T-helper 22 cell (primary cell): ENCODE data around the gene ZNF341.
"Not testable (repeated sequence)": the region's sequence is repeated elsewhere in the genome, so short reads cannot be mapped to it uniquely, and the experiment has no call there.

ENCODE experiments used
- DNase-seq: peaks from one replicate; pipeline ENCODE4 v3.0.0-alpha.2; 2020; ENCODE audit warnings: low read depth

ZNF341 gene

DNA sequence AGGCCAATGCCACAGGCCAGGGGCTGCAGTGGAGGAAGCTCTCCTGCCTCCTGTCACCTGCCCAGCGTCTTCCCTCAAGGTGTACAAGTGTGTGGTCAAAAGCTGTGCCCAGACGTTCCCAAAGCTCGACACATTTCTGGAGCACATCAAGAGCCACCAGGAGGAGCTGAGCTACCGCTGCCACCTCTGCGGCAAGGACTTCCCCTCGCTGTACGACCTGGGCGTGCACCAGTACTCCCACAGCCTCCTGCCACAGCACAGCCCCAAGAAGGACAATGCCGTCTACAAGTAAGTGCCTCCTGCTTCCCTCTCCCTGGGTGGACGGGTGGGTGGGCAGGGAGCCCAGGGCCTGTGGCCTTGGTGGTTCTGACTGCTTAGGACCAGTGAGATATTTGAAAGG lies 38.2 kb downstream of the ZNF341 start:
- DNase-seq: no peak

DNA sequence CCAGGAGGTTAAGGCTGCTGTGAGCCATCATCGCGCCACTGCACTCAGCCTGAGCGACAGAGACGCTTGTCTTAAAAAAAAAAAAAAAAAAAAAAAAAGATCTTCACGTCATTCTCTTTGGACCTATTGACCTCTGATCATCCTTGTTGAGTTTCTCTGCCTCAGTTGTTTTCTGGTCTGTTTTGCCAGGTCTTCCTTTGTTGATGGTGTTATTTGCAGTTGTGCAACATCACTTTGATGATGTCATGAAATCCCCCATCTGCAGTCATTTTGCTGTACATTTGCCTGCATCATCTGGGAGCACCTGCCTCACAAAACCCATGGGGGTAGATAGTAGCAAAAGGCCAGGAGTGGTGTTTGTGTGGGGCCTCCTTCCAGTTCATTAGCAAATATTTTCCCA lies 40.1 kb downstream of the ZNF341 start:
- no peak for DNase-seq

DNA sequence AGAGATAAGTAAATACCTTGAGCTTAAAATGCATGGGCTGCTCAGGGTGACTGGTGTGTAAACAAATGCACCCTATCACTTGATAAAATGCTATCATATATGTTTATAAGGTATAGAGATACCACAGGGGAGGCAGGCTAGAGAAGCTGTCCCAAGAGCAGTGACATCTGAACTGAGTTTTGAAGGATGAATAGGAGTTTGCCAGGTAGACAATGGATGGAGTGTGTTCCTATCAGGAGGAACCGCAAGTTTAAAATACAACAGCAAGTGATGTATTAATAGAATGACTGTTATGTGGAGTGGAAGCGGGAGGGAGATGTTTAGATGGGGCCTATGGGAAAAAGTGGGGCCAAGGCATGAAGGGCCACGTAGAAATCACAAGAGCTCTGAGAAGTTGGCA lies 40.6 kb downstream of the ZNF341 start:
- no peak for DNase-seq

DNA sequence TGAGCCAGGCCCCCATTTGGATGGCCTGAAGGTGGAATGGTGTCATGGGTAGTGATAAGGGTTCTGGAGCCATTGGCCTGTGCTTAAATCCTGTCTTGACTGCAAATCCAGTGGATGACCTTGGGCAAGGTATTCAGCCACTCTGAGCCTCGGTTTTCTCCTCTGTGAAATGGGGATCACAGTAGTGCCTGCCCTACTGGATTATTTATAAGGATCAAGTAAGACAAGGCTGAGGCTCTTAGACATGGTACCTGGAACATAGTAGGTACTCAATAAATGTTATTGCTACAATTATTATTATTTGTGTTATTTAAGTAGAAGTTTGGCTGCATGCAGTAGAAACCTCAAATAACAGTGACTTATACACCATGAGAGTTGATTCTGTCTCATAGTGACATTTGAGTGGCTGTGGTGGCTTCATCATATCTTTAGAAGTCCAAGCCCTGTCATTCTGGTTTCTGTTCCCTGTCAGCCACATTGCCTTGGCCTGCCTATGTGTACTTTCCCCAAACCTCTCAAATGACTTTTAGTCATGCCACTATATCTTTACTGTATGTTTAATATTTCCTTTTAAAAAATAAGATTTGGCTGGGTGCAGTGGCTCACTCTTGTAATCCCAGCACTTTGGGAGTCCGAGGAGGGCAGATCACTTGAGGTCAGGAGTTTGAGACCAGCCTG lies 41.8 kb downstream of the ZNF341 start:
- DNase-seq: no peak

DNA sequence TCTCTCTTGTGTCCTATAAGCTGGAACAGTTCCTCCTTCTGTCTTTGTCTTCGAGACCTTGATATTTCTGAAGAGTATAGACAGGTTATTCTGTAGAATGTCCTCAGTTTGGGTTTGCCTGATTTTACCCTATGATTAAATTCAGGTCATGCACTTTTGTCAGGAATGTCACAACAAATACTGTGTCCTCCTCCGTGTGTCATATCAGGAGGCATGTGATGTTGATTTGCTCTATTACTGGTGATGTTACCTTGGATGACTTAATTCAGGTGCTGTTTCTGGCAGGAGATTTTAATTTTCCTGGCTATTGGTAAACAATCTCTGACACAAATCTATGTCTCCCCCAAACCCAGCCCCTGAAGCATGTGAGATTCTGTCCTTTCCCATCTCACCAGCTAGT lies 46.0 kb downstream of the ZNF341 start:
- DNase-seq: no peak

DNA sequence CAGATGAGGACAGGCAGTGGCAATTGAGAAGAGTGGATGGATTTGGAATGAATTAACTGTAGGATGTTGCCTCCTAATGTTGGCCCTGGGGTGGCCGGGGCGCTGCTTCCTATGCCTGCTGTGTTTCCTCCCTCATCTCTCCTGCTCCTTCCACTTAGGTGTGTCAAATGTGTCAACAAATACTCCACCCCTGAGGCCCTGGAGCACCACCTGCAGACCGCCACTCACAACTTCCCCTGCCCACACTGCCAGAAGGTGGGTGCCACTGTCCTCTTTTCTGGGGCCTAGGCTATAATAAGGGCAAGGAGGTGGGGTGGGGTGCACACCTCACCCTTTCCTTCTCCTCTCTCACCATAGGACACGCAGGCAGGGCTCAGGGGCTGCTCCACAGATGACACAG lies 49.3 kb downstream of the ZNF341 start:
- no peak for DNase-seq

DNA sequence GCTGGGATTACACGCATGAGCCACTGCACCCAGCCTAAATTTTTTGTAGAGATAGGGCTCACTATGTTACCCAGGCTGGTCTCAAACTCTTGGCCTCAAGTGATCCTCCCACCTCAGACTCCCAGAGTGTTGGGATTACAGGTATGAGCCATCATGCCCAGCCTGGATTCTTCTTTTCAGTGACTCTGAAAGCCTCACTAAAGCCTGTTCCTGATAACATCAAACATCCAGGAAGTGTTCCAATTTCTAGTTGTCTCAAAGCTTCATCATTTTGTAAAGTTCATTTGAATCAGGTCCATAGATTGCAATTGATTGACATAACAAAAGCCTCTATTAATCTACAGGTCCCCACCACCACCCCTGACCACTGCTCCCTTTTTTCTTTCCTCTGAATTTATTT lies 50.1 kb downstream of the ZNF341 start:
- no peak for DNase-seq

DNA sequence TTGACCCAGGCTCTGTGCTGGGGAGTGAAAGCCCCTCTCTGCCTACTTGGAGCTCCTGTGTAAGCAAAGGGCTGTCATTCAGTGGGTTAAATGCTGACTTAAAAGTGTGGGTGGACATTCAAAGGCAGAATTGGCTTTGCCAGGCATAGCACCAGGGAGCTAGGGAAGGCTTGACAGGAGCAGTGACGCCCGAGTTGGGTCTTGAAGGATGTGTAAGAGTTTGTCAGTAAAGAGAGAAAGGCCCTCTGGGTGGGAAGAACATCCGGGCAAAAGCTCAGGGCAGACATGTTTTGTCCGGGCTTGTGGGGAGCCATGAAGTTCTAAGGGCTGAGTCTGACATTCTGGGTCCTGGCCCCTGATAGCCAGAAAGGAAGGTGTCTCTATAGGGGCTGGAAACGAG lies 51.5 kb downstream of the ZNF341 start:
- no peak for DNase-seq

DNA sequence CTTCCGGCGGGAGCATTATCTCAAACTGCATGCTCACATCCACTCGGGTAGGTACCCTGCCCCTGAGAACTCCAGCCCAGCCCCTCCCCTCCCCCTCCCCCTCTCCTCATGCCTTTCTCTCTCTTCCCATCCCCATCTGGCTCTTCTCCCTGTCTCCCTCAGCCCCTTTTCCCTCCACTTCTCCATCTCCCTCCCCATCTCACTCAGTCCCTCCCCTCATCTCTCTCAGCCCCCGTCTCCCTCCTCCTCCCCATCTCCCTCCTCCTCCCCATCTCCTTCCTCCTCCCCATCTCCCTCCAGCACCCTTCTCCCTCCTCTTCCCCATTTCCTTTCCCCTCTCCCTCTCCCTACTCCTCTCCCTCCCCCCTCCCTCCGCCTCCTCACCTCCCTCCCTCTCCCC lies 52.0 kb downstream of the ZNF341 start:
- no peak for DNase-seq

DNA sequence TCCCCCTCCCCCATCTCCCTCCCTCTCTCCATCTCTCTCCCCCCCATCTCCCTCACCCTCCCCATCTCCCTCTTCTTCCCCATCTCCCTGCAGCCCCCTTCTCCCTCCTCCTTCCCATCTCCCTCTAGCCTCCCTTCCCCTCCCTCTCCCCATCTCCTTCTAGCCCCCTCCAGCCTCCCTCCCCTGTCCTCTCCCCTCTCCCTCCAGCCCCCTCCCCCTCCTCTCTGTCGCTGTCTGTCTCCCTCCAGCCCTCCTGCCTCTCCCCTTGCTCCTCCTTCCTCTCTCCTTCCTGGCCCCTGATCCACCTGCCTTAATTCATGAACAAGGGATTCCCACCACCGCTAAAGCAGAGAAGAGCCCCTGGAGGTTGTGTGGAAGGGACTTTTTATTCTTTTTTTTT lies 52.4 kb downstream of the ZNF341 start:
- no peak for DNase-seq

DNA sequence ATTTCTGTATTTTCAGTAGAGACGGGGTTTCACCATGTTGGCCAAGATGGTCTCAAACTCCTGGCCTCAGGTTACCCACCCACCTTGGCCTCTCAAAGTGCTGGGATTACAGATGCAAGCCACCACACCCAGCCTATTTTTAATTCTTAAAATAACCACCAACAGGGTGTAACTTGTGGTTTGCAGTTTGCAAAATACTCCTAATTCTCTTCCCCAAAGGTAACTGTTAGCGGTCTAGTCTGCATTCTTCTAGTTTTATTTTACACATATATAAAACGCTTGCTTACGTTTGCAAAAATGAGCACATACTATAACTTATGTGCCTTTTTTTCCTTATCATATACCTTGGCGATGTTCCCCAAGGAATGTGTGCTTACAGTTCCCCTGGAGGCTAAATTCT lies 53.7 kb downstream of the ZNF341 start:
- no peak for DNase-seq

DNA sequence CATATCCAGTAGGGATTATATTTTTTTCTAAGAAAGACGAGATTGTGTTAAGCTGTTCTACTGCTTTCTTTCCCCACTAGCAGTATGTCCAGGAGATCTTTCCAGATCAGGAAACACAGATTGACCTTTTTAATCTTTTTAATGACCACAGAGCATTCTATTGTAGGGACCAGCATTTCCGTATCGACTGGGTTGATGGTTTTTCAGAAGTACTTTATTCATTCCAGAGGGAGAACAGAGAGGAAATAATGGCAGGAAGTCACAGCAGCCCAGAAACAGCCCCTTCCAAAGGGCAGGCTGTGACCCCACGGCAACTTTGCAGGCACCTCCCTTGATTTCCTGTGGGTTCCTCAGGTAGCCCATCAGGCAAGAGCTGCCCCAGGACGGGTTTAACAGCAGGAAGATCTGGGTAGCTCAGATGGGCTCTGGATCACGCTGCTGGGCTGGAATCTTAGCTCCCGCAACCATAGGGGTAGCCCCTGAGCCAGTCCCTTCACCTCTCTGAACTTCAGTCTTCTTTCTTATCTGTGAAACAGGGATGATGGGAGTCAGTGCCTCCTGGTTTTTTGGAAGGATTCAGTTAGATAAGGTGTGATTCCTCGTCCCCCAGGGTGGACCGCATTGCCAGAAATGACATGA lies 55.6 kb downstream of the ZNF341 start:
- DNase-seq: no peak

DNA sequence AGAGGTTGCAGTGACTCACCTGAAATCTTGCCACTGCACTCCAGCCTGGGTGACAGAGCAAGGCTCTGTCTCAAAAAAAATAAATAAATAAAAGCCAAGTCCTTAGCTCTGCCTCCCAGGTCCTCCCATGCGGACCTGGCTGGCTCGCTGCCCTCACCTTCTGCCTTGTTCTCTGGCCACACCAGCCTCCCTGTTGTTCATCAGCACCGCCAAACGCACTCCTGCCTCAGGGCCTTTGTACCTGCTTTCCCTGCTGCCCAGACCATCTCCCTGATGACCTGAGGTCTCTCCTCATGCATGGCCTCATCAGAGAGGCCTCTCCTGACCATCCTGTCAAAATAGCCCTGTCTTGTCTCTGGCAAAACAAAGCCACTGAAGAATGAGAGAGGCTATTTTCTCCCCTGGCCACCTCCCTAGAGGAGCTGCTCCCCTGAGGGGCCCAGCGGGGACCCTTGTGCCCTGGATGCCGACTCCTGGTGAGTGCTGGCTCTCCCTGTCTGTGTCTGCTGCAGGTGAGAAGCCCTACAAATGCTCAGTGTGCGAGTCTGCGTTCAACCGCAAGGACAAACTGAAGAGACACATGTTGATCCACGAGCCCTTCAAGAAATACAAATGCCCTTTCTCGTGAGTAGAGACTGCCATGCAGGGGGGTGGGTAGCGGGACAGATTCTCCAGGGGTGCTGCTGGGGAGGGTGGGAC lies 56.7 kb downstream of the ZNF341 start:
- DNase-seq: no peak

DNA sequence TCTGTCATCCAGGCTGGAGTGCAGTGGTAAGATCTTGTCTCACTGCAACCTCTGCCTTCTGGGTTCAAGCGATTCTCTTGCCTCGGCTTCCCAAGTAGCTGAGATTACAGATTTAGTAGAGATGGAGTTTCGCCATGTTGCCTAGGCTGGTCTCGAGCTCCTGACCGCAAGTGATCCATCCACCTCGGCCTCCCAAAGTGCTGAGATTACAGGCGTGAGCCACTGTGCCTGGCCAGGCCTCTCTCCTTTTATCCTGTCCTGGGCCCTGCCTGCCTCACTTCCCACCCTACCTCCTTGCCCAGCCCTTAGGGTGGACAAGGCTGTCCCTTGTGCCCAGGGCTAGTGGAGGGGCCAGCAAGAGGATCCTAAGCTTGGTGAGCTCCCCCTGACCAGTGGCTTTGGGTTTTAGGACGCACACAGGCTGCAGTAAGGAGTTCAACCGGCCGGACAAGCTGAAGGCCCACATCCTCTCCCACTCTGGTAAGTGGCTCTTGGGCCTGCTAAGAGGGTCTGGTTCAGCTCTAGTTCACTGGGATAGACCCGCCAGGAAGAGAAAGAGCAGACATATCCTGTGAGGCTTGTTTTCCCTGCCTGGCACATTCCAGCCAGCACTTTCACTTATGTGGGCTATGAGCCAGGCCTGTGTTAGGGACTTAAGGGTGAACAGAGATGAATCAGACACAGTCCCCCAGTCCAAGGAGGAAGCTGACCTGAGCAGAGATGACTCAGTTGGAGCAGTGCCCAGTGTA lies 57.5 kb downstream of the ZNF341 start:
- no peak for DNase-seq

DNA sequence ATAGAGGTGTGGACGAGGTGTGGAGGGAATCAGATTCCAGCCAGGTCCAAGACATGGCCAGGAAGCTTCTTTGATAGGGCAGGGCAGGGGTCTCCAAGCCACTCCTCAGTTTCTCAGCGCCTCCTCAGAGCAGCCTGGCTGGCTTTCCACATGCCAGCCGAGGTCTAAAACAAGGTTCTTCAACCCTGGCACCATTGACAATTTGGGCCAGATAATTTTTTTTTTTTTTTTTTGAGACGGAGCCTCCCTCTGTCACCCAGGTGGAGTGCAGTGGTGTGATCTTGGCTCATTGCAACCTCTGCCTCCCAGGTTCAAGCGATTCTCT lies 58.0 kb downstream of the ZNF341 start:
- no peak for DNase-seq

DNA sequence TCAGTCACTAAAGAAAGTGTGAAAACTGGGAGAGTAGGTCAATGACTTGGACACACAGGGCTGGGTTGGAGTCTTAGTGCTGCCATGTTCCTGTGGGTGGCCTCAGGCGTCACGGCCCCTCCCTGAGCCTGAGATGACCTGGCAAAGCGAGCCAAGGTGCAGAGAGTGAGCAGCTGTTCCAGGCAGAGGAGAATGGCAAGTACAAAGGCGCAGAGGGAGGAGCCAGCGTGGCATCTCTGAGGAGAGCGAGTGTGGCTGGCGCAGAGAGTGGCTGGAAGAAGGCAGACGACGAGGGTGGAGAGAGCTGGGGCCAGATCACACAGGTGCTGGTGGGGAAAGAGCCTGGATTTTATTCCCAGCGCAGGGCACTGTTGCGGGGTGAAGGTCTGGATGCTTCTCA lies 58.8 kb downstream of the ZNF341 start:
- no peak for DNase-seq

DNA sequence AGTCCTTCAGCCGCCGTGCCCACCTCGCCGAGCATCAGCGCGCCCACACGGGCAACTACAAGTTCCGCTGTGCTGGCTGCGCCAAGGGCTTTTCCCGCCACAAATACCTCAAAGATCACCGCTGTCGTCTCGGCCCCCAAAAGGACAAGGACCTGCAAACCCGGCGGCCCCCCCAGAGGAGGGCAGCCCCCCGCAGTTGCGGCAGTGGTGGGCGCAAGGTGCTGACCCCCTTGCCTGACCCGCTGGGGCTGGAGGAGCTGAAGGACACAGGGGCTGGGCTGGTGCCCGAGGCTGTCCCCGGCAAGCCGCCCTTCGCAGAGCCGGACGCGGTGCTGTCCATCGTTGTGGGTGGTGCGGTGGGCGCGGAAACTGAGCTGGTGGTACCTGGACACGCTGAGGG lies 59.2 kb downstream of the ZNF341 start:
- DNase-seq: no peak

DNA sequence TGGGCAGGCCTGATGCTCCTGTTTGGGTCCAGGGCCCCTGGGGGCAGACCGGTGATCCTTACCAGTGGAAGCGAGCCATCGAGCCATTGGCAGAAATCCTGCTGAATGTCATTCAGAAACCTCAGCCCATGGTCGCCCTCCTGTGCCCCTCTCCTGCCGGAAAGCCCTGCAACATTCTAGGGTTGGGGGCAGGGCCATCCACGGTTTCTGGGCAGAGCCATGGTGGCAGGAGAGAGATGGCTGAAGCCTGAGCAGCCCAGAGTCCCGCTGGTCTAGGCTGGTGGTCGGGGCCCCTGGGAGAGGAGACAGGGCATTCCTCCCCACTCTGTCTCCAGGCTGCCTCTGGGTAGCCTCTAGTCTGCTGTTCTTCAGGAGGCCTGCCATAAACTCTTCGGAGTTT lies 59.7 kb downstream of the ZNF341 start:
- no peak for DNase-seq

DNA sequence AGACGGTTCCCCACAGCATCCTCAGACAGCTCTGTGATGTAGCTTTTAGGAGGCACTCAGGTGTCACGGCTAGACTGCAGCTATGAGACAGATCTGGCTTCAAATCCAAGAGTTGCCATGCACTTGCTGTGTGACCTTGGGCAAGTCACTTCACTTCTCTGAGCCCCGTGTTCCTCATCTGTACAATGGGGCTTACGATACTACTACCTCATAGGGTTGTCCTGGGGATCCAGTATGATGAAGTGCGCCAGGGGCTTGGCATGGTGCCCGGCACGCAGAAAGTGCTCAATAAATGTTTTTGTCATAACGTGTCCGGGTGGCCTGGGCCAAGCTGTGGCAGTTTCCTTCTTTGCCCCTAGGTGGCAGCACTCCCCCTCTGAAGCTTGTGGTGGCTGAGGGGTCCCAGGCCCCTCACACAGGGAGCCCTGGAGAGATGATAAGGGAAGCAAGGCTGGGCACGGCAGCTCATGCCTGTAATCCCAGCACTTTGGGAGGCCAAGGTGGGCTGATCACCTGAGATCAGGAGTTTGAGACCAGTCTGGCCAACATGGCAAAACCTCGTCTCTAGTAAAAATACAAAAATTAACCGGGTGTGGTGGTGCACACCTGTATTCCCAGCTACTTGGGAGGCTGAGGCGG lies 60.3 kb downstream of the ZNF341 start:
- no peak for DNase-seq

DNA sequence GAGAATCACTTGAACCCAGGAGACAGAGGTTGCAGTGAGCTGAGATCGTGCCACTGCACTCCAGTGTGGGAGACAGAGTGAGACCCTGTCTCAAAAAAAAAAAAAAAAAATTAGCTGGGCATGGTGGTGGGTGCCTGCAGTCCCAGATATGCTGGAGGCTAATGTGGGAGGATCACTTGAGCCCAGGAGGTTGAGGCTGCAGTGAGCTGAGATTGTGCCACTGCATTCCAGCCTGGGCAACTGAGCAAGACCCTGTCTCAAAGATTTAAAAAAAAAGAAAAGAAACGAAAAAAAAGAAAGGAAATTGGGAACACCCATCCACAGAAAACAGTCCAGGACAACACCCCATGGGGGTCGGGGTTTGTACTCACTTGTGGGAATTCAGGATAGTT lies 60.8 kb downstream of the ZNF341 start:
- not testable (repeated sequence) for DNase-seq

DNA sequence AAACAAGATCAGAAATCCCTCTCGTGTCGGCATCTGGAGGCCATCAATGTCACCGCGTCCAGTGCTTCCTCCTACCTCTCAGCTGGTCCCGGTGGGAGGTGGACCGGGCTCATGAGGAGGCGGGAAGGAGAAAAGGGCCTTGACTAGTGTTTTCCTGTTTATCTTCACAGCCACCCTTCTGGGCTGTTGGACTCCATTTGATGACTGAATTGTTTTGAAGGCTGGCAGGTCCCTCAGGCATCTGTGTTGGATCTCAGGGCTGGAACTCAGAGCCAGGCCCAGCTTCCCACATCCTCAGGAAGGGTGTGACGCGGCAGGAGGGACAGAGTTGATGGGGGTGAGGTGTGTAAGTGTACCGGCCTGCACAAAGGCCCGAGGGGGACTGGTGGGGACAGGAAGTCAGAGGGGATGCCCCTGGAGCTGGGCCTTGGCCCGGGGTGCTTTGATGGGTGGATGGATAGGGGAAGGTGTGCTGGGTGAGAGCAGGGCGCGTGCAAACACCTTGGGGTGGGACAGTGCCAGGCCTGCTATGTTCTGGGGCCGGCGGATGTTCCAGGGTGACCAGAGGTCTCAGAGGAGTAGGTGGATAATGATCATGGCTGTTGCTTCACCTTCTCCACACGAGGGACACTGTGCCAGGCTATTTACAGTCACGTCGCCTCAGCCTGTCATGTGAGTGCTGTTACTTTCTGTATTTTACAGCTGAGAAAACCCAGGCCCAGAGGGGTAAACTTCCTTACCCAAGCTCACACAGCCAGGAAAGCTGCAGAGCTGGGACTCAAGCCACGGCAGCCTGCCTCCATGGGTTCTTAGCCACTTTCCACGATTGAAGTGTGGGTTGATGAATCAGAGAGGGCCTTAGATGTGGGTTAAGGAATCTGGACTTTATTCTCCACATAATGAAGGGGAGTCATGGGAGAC lies 61.5 kb downstream of the ZNF341 start:
- DNase-seq: no peak
